WTC11 (cell line): ENCODE data around the gene HMCN1. TPM values are rescaled to one million over a fixed set of nuclear protein-coding genes. Genes with fewer than 3 reads are reported as not detected.

Experiments used
- ATAC-seq: fragments of 200-7000 bp; cut with Tn5 transposase; 2 replicates; pipeline ENCODE4 v1.10.0; 2021; ENCODE audit warnings: mild to moderate bottlenecking, moderate library complexity
- CTCF ChIA-PET: fragments of 300-600 bp; sonication (Branson Sonifier 250); formaldehyde crosslinking; loops from one replicate; lab custom pipeline; 2021; ENCODE audit warnings: antibody characterized with exemption; lab: Charles Lee
- POLR2A ChIA-PET: fragments of 350-600 bp; sonication (Branson Sonifier 250); formaldehyde crosslinking; loops from one replicate; lab custom pipeline; 2021; ENCODE audit warnings: antibody characterized with exemption; lab: Charles Lee
- DNase-seq: peaks from one replicate; pipeline ENCODE4 v3.0.0; 2021; ENCODE audit warnings: low spot score
- H3K27ac Mint-ChIP-seq: 2 replicates; pipeline ENCODE4 v1.8.0; 2021; ENCODE audit warnings: mixed read lengths
- H3K27me3 Mint-ChIP-seq: 2 replicates; pipeline ENCODE4 v1.8.0; 2021; ENCODE audit warnings: low read depth, mild to moderate bottlenecking, moderate library complexity, mixed read lengths
- H3K36me3 Mint-ChIP-seq: 2 replicates; pipeline ENCODE4 v1.8.0; 2021; ENCODE audit warnings: mixed read lengths
- H3K4me1 Mint-ChIP-seq: 2 replicates; pipeline ENCODE4 v1.8.0; 2022; ENCODE audit warnings: mixed read lengths
- H3K4me3 Mint-ChIP-seq: 2 replicates; pipeline ENCODE4 v1.8.0; 2021; ENCODE audit warnings: mild to moderate bottlenecking, moderate library complexity, mixed read lengths
- H3K9me3 Mint-ChIP-seq: 2 replicates; pipeline ENCODE4 v1.8.0; 2021; ENCODE audit warnings: mixed read lengths
- CREM ChIP-seq: sonication (generic); formaldehyde crosslinking; IDR thresholded peaks from 2 replicates; pipeline ENCODE4 v1.8.1; 2022; ENCODE audit warnings: mild to moderate bottlenecking, missing genetic modification reagents, moderate library complexity
- ETV6 ChIP-seq: sonication (generic); formaldehyde crosslinking; IDR thresholded peaks from 2 replicates; pipeline ENCODE4 v1.8.1; 2022; ENCODE audit warnings: mild to moderate bottlenecking, missing genetic modification reagents
- GABPB1 ChIP-seq: sonication (generic); formaldehyde crosslinking; IDR thresholded peaks from 2 replicates; pipeline ENCODE4 v1.8.1; 2023; ENCODE audit warnings: mild to moderate bottlenecking, missing genetic modification reagents
- HMGA2 ChIP-seq: fragments of 250-450 bp; sonication (Bioruptor Pico); IDR thresholded peaks from 2 replicates; pipeline ENCODE4 v1.4.0; 2021; ENCODE audit warnings: mild to moderate bottlenecking, moderate library complexity
- IRF2 ChIP-seq: sonication (generic); formaldehyde crosslinking; IDR thresholded peaks from 2 replicates; pipeline ENCODE4 v1.8.0; 2022; ENCODE audit warnings: low read depth, missing genetic modification reagents, borderline replicate concordance
- NFE2L1 ChIP-seq: sonication (generic); formaldehyde crosslinking; IDR thresholded peaks from 2 replicates; pipeline ENCODE4 v1.8.1; 2023; ENCODE audit warnings: missing genetic modification reagents
- NFYB ChIP-seq: sonication (generic); formaldehyde crosslinking; conservative IDR thresholded peaks from 2 replicates; pipeline ENCODE4 v1.8.0; 2022; ENCODE audit warnings: low read depth, missing genetic modification reagents
- NR1H2 ChIP-seq: sonication (generic); formaldehyde crosslinking; IDR thresholded peaks from 2 replicates; pipeline ENCODE4 v1.9.0; 2021; ENCODE audit warnings: mild to moderate bottlenecking, moderate library complexity, missing genetic modification reagents
- OVOL2 ChIP-seq: fragments of 250-450 bp; sonication (Bioruptor Pico); IDR thresholded peaks from 2 replicates; pipeline ENCODE4 v1.9.0; 2021; ENCODE audit warnings: mild to moderate bottlenecking, borderline replicate concordance
- RORB ChIP-seq: fragments of 250-450 bp; sonication (Bioruptor Pico); IDR thresholded peaks from 2 replicates; pipeline ENCODE4 v1.9.0; 2021; ENCODE audit warnings: mild to moderate bottlenecking
- SMAD4 ChIP-seq: sonication (generic); formaldehyde crosslinking; IDR thresholded peaks from 2 replicates; pipeline ENCODE4 v1.8.0; 2022; ENCODE audit warnings: mild to moderate bottlenecking, missing genetic modification reagents
- TP53 ChIP-seq: sonication (generic); formaldehyde crosslinking; IDR thresholded peaks from 2 replicates; pipeline ENCODE4 v1.8.1; 2023; ENCODE audit warnings: mild to moderate bottlenecking, missing genetic modification reagents
- ZBTB21 ChIP-seq: sonication (generic); formaldehyde crosslinking; IDR thresholded peaks from 2 replicates; pipeline ENCODE4 v1.8.1; 2023; ENCODE audit warnings: mild to moderate bottlenecking, missing genetic modification reagents, borderline replicate concordance
- ZNF121 ChIP-seq: sonication (generic); formaldehyde crosslinking; IDR thresholded peaks from 2 replicates; pipeline ENCODE4 v1.8.0; 2023; ENCODE audit warnings: missing genetic modification reagents
- ZNF138 ChIP-seq: sonication (generic); formaldehyde crosslinking; conservative IDR thresholded peaks from 2 replicates; pipeline ENCODE4 v1.8.1; 2022; ENCODE audit warnings: mild to moderate bottlenecking, moderate library complexity, missing genetic modification reagents
- ZNF263 ChIP-seq: sonication (generic); formaldehyde crosslinking; IDR thresholded peaks from 2 replicates; pipeline ENCODE4 v1.8.1; 2022; ENCODE audit warnings: low read depth, mild to moderate bottlenecking, moderate library complexity, missing genetic modification reagents
- total RNA-seq: library from RNA; stranded (reverse); gene quantifications from 3 replicates; pipeline ENCODE4 v1.2.3, GENCODE V29; 2021
- TF ChIP-seq, protein P1 (sequence below): fragments of 250-450 bp; sonication (Bioruptor Pico); IDR thresholded peaks from 2 replicates; pipeline ENCODE4 v1.9.0; 2021; ENCODE audit warnings: mild to moderate bottlenecking, borderline replicate concordance
- TF ChIP-seq, protein P2 (sequence below): sonication (generic); formaldehyde crosslinking; IDR thresholded peaks from 2 replicates; pipeline ENCODE4 v1.8.1; 2023; ENCODE audit warnings: mild to moderate bottlenecking, missing genetic modification reagents
- TF ChIP-seq, protein P3 (sequence below): sonication (generic); formaldehyde crosslinking; IDR thresholded peaks from 2 replicates; pipeline ENCODE4 v1.8.1; 2023; ENCODE audit warnings: mild to moderate bottlenecking, moderate library complexity, missing genetic modification reagents
- TF ChIP-seq, protein P4 (sequence below): fragments of 250-450 bp; sonication (Bioruptor Pico); IDR thresholded peaks from 2 replicates; pipeline ENCODE4 v1.9.0; 2021; ENCODE audit warnings: mild to moderate bottlenecking
- TF ChIP-seq, protein P5 (sequence below): sonication (generic); formaldehyde crosslinking; IDR thresholded peaks from 2 replicates; pipeline ENCODE4 v1.8.1; 2022; ENCODE audit warnings: low read depth, missing genetic modification reagents, borderline replicate concordance
- TF ChIP-seq, protein P6 (sequence below): fragments of 250-450 bp; sonication (Bioruptor Pico); IDR thresholded peaks from 2 replicates; pipeline ENCODE4 v1.8.0; 2021; ENCODE audit warnings: mild to moderate bottlenecking
- TF ChIP-seq, protein P7 (sequence below): fragments of 250-450 bp; sonication (Bioruptor Pico); IDR thresholded peaks from 2 replicates; pipeline ENCODE4 v2.1.2; 2022; ENCODE audit warnings: mild to moderate bottlenecking, moderate library complexity
- TF ChIP-seq, protein P8 (sequence below): sonication (generic); formaldehyde crosslinking; IDR thresholded peaks from 2 replicates; pipeline ENCODE4 v1.8.1; 2023; ENCODE audit warnings: mild to moderate bottlenecking, missing genetic modification reagents, moderate library complexity

Gene HMCN1
- total RNA-seq, 1 experiment from 2014 or later, result 5.6 TPM

DNA sequence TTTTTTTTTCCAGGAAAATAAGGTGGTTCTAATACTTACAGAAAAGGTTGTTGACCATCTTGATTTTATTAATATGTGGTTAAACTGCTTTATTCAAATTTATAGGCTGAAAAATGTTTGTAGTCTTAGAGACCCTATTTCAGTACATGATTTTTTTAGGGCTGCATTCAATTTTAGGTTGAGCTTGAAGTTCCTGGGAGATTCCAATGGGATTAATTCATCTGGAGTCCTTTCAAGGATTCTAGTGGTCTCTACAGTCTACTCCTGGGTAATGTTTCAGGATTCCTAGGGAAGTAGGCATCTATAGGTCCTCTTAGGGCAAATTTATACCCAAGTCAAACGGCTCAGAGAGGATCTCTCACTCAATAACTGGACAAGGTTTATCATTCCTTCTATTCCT lies 126.7 kb downstream of the HMCN1 start:
- H3K36me3 Mint-ChIP-seq, result peaks cover 4% of the 10 kb centered on the region; the same call in 1 of the 2 replicates
- ATAC-seq, result no peak
- POLR2A ChIA-PET, result no interaction called here

DNA sequence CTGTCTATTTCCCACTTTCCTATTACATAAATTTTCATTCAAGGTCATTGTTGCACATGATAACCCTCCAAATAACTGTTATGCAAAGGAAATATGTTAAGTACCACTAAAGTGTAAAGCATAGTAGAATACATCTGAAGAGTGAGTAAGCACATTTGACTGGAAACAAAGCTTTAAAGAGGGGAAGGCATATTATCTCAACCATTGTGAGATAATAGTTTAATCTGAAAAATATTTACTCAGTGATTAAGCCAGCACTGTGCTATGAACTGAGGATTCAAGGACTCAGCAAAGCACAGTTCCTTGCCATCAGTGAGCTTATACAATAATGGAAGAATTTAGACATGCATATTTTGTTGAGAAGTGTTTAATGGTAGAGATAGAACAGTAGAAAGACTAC lies 127.4 kb downstream of the HMCN1 start:
- Mint-ChIP-seq H3K9me3 (no peaks in the 10 kb centered on the region), H3K4me3 (no peak overlapping the region), H3K27me3 (no peaks in the 10 kb centered on the region), H3K36me3 (peaks cover 4% of the 10 kb centered on the region), H3K27ac (no peak overlapping the region), H3K4me1 (peaks cover 25% of the 10 kb centered on the region)
- DNase-seq (no peak), ATAC-seq (no peak)
- POLR2A ChIA-PET, result no interaction called here
- CTCF ChIA-PET, result no interaction called here
- TF ChIP-seq, protein P1, sequence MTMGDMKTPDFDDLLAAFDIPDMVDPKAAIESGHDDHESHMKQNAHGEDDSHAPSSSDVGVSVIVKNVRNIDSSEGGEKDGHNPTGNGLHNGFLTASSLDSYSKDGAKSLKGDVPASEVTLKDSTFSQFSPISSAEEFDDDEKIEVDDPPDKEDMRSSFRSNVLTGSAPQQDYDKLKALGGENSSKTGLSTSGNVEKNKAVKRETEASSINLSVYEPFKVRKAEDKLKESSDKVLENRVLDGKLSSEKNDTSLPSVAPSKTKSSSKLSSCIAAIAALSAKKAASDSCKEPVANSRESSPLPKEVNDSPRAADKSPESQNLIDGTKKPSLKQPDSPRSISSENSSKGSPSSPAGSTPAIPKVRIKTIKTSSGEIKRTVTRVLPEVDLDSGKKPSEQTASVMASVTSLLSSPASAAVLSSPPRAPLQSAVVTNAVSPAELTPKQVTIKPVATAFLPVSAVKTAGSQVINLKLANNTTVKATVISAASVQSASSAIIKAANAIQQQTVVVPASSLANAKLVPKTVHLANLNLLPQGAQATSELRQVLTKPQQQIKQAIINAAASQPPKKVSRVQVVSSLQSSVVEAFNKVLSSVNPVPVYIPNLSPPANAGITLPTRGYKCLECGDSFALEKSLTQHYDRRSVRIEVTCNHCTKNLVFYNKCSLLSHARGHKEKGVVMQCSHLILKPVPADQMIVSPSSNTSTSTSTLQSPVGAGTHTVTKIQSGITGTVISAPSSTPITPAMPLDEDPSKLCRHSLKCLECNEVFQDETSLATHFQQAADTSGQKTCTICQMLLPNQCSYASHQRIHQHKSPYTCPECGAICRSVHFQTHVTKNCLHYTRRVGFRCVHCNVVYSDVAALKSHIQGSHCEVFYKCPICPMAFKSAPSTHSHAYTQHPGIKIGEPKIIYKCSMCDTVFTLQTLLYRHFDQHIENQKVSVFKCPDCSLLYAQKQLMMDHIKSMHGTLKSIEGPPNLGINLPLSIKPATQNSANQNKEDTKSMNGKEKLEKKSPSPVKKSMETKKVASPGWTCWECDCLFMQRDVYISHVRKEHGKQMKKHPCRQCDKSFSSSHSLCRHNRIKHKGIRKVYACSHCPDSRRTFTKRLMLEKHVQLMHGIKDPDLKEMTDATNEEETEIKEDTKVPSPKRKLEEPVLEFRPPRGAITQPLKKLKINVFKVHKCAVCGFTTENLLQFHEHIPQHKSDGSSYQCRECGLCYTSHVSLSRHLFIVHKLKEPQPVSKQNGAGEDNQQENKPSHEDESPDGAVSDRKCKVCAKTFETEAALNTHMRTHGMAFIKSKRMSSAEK (CRISPR knock-in tag), result no peak
- no peak for TF ChIP-seq ZBTB21 (CRISPR knock-in tag)
- TF ChIP-seq, protein P2, sequence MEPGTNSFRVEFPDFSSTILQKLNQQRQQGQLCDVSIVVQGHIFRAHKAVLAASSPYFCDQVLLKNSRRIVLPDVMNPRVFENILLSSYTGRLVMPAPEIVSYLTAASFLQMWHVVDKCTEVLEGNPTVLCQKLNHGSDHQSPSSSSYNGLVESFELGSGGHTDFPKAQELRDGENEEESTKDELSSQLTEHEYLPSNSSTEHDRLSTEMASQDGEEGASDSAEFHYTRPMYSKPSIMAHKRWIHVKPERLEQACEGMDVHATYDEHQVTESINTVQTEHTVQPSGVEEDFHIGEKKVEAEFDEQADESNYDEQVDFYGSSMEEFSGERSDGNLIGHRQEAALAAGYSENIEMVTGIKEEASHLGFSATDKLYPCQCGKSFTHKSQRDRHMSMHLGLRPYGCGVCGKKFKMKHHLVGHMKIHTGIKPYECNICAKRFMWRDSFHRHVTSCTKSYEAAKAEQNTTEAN (CRISPR knock-in tag), result no peak
- TF ChIP-seq, protein P3, sequence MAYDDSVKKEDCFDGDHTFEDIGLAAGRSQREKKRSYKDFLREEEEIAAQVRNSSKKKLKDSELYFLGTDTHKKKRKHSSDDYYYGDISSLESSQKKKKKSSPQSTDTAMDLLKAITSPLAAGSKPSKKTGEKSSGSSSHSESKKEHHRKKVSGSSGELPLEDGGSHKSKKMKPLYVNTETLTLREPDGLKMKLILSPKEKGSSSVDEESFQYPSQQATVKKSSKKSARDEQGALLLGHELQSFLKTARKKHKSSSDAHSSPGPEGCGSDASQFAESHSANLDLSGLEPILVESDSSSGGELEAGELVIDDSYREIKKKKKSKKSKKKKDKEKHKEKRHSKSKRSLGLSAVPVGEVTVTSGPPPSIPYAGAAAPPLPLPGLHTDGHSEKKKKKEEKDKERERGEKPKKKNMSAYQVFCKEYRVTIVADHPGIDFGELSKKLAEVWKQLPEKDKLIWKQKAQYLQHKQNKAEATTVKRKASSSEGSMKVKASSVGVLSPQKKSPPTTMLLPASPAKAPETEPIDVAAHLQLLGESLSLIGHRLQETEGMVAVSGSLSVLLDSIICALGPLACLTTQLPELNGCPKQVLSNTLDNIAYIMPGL (CRISPR knock-in tag), result no peak
- no peak for TF ChIP-seq ZNF121 (CRISPR knock-in tag)

More for the DNA sequence above, 126.7 kb downstream of the HMCN1 start:
- Mint-ChIP-seq H3K27ac (no peak overlapping the region), H3K9me3 (no peaks in the 10 kb centered on the region), H3K4me3 (no peak overlapping the region), H3K27me3 (no peaks in the 10 kb centered on the region)
- no peak for DNase-seq
- TF ChIP-seq, protein P4, sequence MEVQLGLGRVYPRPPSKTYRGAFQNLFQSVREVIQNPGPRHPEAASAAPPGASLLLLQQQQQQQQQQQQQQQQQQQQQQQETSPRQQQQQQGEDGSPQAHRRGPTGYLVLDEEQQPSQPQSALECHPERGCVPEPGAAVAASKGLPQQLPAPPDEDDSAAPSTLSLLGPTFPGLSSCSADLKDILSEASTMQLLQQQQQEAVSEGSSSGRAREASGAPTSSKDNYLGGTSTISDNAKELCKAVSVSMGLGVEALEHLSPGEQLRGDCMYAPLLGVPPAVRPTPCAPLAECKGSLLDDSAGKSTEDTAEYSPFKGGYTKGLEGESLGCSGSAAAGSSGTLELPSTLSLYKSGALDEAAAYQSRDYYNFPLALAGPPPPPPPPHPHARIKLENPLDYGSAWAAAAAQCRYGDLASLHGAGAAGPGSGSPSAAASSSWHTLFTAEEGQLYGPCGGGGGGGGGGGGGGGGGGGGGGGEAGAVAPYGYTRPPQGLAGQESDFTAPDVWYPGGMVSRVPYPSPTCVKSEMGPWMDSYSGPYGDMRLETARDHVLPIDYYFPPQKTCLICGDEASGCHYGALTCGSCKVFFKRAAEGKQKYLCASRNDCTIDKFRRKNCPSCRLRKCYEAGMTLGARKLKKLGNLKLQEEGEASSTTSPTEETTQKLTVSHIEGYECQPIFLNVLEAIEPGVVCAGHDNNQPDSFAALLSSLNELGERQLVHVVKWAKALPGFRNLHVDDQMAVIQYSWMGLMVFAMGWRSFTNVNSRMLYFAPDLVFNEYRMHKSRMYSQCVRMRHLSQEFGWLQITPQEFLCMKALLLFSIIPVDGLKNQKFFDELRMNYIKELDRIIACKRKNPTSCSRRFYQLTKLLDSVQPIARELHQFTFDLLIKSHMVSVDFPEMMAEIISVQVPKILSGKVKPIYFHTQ (CRISPR knock-in tag), result no peak
- TF ChIP-seq, protein P5, sequence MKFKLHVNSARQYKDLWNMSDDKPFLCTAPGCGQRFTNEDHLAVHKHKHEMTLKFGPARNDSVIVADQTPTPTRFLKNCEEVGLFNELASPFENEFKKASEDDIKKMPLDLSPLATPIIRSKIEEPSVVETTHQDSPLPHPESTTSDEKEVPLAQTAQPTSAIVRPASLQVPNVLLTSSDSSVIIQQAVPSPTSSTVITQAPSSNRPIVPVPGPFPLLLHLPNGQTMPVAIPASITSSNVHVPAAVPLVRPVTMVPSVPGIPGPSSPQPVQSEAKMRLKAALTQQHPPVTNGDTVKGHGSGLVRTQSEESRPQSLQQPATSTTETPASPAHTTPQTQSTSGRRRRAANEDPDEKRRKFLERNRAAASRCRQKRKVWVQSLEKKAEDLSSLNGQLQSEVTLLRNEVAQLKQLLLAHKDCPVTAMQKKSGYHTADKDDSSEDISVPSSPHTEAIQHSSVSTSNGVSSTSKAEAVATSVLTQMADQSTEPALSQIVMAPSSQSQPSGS, result no peak
- TF ChIP-seq SMAD4 (CRISPR knock-in tag), result no peak
- TF ChIP-seq ZNF263 (CRISPR knock-in tag), result no peak
- TF ChIP-seq RORB (CRISPR knock-in tag), result no peak
- TF ChIP-seq NR1H2 (CRISPR knock-in tag), result no peak
- TF ChIP-seq, protein P6, sequence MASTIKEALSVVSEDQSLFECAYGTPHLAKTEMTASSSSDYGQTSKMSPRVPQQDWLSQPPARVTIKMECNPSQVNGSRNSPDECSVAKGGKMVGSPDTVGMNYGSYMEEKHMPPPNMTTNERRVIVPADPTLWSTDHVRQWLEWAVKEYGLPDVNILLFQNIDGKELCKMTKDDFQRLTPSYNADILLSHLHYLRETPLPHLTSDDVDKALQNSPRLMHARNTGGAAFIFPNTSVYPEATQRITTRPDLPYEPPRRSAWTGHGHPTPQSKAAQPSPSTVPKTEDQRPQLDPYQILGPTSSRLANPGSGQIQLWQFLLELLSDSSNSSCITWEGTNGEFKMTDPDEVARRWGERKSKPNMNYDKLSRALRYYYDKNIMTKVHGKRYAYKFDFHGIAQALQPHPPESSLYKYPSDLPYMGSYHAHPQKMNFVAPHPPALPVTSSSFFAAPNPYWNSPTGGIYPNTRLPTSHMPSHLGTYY (CRISPR knock-in tag), result no peak
- TF ChIP-seq, protein P7, sequence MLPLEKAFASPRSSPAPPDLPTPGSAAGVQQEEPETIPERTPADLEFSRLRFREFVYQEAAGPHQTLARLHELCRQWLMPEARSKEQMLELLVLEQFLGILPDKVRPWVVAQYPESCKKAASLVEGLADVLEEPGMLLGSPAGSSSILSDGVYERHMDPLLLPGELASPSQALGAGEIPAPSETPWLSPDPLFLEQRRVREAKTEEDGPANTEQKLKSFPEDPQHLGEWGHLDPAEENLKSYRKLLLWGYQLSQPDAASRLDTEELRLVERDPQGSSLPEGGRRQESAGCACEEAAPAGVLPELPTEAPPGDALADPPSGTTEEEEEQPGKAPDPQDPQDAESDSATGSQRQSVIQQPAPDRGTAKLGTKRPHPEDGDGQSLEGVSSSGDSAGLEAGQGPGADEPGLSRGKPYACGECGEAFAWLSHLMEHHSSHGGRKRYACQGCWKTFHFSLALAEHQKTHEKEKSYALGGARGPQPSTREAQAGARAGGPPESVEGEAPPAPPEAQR (CRISPR knock-in tag), result no peak
- TF ChIP-seq IRF2 (CRISPR knock-in tag), result no peak
- TF ChIP-seq TP53 (CRISPR knock-in tag), result no peak
- no peak for TF ChIP-seq HMGA2 (CRISPR knock-in tag)
- TF ChIP-seq ZNF138 (CRISPR knock-in tag), result no peak
- TF ChIP-seq GABPB1, result no peak
- no peak for TF ChIP-seq OVOL2 (CRISPR knock-in tag)
- TF ChIP-seq CREM (CRISPR knock-in tag), result no peak
- TF ChIP-seq NFE2L1, result no peak
- TF ChIP-seq ETV6 (CRISPR knock-in tag), result no peak
- TF ChIP-seq, protein P8, sequence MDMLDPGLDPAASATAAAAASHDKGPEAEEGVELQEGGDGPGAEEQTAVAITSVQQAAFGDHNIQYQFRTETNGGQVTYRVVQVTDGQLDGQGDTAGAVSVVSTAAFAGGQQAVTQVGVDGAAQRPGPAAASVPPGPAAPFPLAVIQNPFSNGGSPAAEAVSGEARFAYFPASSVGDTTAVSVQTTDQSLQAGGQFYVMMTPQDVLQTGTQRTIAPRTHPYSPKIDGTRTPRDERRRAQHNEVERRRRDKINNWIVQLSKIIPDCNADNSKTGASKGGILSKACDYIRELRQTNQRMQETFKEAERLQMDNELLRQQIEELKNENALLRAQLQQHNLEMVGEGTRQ, result no peak
- TF ChIP-seq NFYB (CRISPR knock-in tag), result no peak
- TF ChIP-seq, all 79 proteins: peak for 0
- peaks cover 25% of the 10 kb centered on the region for H3K4me1 Mint-ChIP-seq
- CTCF ChIA-PET, result no interaction called here
